IPS-18c (cell line): Measurements from ENCODE around the gene FGF1.

Source experiments
- H3K4me3 ChIP-seq: 2 replicates; pipeline ENCODE4 v1.7.0; 2013; ENCODE audit warnings: low read depth, mild to moderate bottlenecking, low read length, moderate library complexity; ENCODE audit not compliant: insufficient read depth
- H3K9me3 ChIP-seq: one replicate; pipeline ENCODE4 v1.6.1; 2013; ENCODE audit warnings: mild to moderate bottlenecking, low read length, moderate library complexity; ENCODE audit not compliant: control insufficient read depth, insufficient read depth

The FGF1 gene

DNA sequence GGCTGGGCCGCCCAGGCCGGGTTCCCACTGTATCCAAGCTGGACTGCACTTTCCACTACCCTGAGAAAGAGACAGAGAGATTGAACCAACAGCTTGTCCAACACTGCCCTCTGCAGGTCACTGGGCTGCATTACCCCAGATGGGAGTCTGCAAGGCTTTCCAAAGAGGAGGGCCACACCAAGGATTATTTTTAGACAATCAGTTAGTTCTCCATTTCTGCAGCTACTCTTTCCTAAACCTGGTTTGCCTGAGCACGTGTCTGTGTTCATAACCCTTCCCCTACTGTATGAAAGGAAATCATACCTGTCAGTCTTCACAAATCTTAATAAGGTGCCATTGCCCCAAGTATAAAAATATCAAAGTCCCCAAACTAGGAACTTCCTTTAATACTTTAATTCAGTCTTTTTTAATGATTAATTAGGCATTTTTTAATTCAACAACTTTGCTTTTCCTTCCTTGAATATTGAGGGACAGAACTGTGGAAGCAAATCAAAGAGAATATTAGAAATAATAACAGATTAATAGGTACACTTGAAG lies 13.4 kb upstream of the FGF1 start:
- no peaks in the 10 kb centered on the region for H3K9me3 ChIP-seq
- no peak overlapping the region for H3K4me3 ChIP-seq

- Histone ChIP-seq H3K9me3 (no peaks in the 10 kb centered on the region), H3K4me3 (no peak overlapping the region)
Observed at GRCh38 chr5:142698447-142699183, 12.7 kb upstream of the FGF1 start.

DNA sequence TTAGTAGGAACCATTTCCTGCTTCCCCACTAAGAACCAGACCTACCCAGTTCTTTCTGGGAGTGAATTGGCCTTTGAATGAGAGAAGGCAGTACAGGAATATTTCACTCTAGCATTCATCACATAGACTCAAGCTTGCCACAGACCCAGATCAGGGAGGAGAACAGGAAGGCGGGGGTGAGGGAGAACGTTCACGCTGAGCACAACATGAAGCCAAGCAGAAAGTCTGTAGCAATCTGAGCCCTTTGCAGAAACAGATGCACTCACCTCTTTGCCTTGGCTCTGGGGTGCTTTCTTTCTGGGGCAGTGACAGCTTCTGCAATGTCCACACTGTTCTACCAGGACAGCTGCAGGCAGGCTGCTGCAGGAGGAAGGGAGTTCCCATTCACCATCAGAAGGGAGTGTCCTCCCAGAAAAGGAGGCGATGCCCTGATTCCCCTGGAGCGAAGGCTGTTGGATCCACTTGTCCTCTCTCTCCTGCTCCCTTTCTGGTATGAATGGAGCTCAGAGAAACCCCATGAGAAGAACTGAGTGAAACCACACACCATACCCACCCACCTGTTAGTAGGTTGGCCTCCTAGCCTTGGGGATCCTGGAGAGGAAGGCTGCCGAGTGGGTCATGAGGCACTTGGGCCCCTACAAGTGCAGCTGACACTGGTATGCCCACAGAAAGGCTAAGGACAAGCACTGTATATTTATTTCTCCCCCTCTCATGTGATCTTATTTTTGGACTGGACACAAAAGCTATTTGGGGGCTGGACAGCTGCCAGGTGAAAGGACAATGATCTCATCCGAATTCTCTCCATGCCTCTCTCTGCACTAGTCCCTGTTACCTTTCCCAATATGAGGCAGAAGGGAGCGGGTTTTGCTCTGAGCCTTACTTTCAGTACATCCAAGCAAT lies 11.7 kb upstream of the FGF1 start:
- H3K4me3 ChIP-seq: no peak overlapping the region
- no peaks in the 10 kb centered on the region for H3K9me3 ChIP-seq

- no peak overlapping the region for H3K4me3 ChIP-seq
- H3K9me3 ChIP-seq: no peaks in the 10 kb centered on the region
Observed at GRCh38 chr5:142696379-142696778, 10.5 kb upstream of the FGF1 start.

DNA sequence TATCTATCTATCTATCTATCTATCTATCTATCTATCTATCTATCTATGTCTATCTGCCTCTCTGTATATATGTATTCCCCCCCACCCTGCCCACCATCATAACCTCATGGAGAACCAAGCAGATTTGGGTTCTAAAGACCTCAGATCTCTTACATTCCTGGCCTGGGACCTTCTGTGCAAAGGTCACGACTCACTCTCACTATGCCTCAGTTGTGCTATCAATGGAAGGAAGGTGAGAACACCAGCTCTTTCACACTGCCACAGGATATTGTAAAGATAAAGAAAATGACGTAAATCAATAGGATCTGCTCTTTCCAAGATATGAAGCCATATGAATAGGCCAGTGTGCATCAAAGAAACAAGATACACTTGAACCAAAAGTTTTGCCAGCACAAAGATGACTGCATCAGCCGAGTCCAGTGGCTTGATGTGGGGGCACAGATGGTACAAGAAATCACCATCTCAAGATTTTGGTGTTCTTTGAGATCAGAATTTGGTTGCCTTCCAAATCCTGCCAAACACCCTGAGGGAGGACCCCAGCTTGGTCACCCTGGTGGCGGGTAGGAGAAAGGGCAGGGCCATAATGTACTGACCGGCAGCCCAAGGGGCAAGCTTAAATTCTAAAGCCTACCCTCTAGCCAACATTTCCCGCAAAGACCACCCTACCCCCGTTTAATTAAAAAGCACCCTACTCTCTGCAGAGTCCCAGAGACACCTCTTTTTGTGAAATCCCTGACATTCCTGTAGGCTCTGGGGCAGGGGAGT lies 8.4 kb upstream of the FGF1 start:
- Histone ChIP-seq H3K9me3 (no peaks in the 10 kb centered on the region), H3K4me3 (no peak overlapping the region)

GRCh38 chr5:142692321-142692894 lies 6.5 kb upstream of the FGF1 start:
- H3K9me3 ChIP-seq: no peaks in the 10 kb centered on the region
- H3K4me3 ChIP-seq: no peak overlapping the region

DNA sequence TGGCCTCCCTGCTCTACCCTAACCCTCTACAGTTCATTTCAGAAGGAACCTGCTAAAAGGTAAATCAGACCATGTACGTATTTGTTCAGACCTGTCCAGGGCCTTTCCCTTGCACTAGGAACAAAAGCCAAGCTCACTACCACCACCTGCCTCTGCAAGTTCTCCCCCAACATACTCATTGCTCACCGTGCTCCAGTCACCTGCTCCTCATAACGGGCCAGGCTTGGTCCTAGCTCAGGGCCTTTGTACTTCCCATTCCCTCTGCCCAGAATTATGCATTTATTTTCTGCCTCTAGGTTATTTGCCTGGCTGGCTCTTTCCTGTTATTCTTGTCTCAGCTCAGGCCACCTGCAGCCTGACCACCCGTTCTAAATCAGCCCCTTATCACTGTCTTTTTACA lies 4.8 kb upstream of the FGF1 start:
- no peak overlapping the region for H3K4me3 ChIP-seq

DNA sequence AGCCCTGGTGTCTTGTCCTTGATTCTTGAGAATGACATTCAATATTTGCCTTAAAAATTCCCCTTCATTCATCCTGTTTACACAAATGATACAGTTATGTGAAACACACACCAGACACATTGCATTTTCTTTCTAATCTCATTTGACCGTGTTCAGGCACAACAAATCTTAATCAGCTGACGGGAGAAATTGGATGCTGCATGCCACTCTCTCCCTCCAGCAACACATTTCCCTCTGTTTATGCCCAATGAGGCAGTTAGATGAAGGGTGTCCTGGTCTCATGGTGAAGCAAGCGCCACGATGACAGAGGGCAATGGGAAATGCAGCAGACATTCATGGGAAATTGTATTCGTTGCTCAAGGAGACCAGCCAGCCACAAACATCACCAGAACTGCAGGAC lies 3.2 kb upstream of the FGF1 start:
- no peaks in the 10 kb centered on the region for H3K9me3 ChIP-seq

More for the DNA sequence above, 4.8 kb upstream of the FGF1 start:
- H3K9me3 ChIP-seq: no peaks in the 10 kb centered on the region

DNA sequence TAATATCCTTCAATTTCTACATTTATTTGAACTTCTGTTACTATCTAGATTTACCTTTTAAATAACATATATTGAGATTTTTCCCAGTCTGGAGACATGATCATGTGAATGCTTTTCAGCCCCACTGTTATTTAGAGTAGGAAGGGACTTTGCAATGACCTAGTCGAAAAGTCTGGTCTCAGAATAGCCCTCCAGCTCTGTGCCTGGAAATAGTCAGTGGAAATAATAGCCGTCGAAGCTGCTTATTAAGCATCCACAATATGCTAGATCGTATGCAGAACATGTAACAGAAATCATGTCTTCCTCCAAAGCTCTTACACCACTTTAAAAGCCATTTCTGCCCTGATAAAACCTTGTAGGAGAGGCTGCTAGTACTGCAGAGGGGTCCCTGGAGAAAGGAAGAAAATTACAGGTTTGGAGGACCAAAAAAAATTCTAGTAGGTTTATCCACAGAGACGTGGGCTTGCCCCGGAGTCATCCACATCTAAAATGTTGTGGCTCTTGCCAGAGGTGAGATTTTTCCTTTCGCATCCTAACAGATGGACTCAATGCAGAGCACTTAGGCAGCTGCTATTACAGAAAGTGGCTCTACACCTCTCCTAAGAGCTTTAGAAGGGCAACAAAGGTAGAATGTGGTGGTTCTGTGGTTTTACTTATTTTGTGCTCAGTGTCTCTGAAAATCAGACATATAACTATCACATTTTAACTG lies 2.5 kb upstream of the FGF1 start:
- Histone ChIP-seq H3K4me3 (no peak overlapping the region), H3K9me3 (no peaks in the 10 kb centered on the region)

More for the DNA sequence above, 3.2 kb upstream of the FGF1 start:
- no peak overlapping the region for H3K4me3 ChIP-seq

GRCh38 chr5:142686968-142687367 lies 1.1 kb upstream of the FGF1 start:
- H3K4me3 ChIP-seq: no peak overlapping the region
- H3K9me3 ChIP-seq: no peaks in the 10 kb centered on the region

- Histone ChIP-seq H3K4me3 (no peak overlapping the region), H3K9me3 (no peaks in the 10 kb centered on the region)
Observed at GRCh38 chr5:142686210-142686734, 382 bp upstream of the FGF1 start.

DNA sequence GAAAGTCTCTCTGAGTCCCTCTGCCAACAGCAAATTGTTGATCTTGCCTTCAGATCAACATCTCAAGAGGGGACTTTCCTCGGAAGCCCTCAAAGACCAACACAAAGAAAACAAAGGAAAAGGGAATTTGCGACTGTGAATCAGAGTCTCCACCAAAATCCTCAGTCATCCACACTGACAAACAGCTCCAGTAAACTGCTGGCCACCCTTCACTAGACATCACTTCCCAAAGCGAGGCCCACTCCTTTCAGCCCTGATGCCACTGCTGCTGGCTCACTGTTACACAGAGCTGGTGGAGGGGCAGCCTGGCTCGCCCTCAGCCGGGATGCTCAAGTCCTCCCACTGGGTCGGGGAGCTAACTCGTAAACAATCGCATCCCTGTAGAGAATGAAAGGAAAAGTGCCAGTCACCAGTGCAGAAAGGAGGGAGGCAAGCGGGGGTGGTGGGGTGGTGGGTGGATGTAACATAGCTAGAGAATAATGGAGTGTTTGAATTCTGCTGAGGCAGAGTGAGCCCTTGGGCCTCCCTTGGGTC lies 1.3 kb downstream of the FGF1 start:
- Histone ChIP-seq H3K9me3 (no peaks in the 10 kb centered on the region), H3K4me3 (no peak overlapping the region)

- H3K9me3 ChIP-seq: no peaks in the 10 kb centered on the region
- H3K4me3 ChIP-seq: no peak overlapping the region
Observed at GRCh38 chr5:142683881-142684505, 1.9 kb downstream of the FGF1 start.

DNA sequence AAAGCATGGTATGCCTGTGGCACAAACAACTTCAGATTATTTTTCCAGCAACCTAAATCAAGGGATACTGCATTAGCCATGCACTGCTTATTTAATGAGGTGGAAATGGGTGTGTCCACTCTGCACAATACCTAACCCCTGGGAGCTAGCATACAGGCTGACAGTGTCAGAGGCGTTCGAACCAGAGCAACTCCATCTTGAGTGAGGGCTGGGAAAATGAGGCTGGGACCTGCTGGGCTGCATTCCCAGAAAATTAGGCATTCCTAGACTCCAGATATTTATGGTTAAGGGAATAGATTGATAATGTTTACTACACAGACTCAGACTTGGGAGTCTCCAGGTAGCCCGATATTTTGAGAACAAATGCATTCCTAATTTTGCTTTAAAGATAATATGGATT lies 2.8 kb downstream of the FGF1 start:
- Histone ChIP-seq H3K4me3 (no peak overlapping the region), H3K9me3 (no peaks in the 10 kb centered on the region)

GRCh38 chr5:142680605-142681259 lies 5.2 kb downstream of the FGF1 start:
- Histone ChIP-seq H3K4me3 (no peak overlapping the region), H3K9me3 (no peaks in the 10 kb centered on the region)
